ENCODE measurements around the gene RFTN1.
A peak's percentile ranks its signal among the peaks of the same experiment; 100 is the strongest.

Gene RFTN1

DNA sequence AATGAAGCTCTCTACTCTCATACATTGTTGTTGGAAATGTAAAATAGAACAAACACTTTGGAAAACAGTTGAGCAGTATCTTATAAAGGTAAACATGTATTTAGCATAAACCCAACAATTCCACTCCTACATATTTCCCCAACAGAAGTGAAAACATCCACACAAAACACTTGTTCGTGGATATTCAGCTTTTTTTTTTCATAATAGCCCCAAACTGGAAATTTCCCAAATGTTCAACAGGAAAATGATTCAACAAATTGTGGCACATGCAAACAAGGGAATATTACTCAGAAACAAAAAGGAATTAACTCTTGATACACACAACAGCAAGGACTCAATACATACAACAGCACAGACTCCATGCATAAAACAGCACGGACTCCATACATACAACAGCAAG, 28.5 kb downstream of the RFTN1 start:
- DNase-seq: peak; percentile 32

DNA sequence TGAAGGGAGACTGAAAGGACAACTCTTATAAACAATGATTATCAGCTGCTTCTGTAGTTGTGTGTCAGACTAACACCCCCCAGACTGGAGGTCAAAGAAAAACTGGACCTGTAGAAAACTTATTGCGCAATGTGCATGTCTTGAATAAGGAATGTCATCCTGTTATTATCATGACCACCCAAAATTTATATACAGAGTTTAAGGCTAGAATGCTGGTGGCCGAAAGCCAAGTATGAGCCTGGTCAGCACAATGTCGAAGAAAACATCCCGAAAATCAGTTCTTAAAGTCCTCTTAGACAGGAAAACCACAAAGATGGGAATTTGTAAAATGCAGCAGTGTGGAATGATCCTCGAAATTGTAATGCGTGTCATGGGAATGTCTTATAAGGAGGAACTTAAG, 29.3 kb downstream of the RFTN1 start:
- DNase-seq: no peak

DNA sequence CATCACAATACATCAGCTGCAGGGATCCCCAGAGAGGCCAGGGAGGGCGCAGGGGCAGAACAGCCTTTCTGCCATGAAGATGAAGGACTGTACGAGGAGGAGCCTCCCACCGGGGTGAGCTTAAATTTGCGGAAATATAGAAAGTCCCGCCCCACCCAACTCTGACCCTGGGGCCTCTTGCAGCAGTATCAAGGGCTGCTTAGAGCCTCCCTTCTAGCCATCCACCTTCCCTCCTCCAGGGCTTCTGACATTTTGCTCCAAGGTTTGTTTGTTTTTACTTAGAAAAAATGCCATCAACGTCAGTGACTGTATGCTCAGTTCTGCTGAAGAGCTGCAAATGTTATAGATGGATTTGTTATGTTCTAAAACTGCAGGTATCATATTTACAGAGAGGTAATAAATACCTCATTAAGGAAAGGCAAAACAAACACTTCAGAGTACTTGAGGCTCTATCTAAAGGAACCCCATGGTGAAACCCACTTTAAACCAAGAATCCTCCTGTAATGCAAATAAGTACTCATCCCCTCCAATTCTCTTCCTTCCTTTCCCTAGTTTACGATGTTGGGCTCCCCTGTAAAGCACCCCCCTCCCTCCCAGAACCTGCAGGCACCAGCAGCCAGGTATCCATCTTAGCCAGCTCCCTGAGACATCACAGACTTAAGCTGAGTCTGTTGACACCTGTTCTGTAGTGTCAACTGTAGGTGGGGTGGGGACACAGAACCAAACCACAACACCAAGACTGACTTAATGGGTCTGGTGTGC, 30.5 kb downstream of the RFTN1 start:
- peak; percentile 46 for DNase-seq

DNA sequence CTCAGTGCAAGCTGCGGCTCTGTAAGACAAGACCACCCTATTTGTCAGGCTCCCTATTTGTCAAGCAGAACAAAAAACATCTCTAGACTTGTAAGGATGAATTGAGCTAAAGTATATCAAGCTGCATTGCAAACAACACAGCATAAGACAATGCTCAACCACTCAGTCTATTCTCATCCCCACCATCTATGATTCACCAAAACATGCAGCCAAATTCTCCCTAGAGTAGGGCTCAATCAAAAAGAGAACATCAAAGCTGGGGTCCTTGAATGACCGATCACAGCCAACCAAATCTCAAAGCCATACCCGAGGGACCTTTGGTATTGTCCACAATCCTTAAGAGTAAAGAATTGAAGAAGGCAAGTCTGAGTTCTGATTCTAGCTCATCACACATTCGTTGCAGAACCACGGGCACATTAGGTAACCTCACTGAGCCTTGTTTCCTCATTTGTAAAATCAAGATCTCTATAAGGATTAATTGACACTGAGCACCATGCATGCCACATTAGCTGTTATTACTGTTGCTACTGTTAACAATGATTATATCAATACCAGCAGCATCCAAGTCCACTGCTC, 31.2 kb downstream of the RFTN1 start:
- DNase-seq: peak; percentile 46

GRCh38 chr3:16481546-16481897, 32.0 kb downstream of the RFTN1 start:
- DNase-seq: no peak

- peak; percentile 50 for DNase-seq
These were observed 32.5 kb downstream of the RFTN1 start for GRCh38 chr3:16480861-16481545.

- DNase-seq: peak; percentile 46
These were observed 35.0 kb downstream of the RFTN1 start for GRCh38 chr3:16478516-16478915.

- DNase-seq: no peak
These were observed 36.0 kb downstream of the RFTN1 start for GRCh38 chr3:16477521-16477920.

GRCh38 chr3:16477056-16477455, 36.4 kb downstream of the RFTN1 start:
- DNase-seq: no peak

GRCh38 chr3:16476636-16477035, 36.9 kb downstream of the RFTN1 start:
- DNase-seq: peak; percentile 70

DNA sequence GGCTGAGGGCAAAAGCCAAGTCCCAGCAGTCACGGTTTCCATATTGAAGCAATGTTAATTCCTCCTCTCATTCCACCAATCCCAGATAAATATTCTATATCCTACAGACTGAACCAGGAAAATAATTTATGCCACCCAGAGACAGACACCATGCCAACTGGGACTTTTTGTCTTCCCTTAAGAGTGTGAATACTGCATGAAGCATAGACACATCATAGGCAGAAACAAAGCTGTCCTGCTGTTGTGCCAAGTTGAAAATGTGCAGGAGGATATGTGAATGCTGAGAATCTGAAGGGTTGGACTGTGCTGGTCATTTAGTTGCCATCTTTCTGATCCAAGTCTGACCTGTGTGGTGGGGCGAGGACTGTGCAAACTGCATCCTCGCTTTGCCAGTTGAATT, 37.7 kb downstream of the RFTN1 start:
- DNase-seq: no peak

DNA sequence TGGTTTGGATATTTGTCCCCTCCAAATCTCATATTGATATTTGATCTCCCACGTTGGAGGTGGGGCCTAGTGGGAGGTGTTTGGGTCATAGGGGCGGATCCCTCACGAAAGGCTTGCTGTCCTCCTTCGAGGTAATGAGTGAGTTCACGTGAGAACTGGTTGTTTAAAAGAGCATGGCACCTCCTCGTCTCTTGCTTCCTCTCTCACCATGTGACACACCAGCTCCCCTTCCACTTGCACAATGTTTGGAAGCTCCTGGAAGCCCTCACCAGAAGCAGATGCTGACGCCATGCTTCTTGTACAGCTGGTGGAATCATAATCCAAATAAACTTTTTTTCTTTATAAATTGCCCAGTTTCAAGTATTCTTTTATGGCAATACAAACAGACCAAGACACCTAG, 38.6 kb downstream of the RFTN1 start:
- peak; percentile 13 for DNase-seq

DNA sequence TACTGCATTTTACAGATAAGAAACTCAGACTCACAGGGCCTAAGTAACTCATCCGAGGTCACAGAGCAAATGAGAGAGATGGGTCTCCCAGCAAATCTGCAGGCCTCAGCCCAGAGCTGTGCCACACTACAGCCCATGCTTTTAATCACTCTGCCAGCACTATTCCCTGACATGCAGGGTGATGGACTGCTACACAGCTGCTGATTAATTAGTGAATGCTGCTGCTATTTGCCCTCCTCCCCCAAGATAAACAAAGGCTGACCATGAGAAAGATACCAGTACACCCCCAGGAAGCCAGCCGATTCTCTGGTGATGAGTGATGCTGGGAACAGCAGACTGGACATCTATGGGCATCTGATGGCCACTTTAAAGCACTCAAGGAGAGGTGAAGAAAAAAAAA, 39.3 kb downstream of the RFTN1 start:
- DNase-seq: no peak

GRCh38 chr3:16472593-16472992, 40.9 kb downstream of the RFTN1 start:
- DNase-seq: no peak

DNA sequence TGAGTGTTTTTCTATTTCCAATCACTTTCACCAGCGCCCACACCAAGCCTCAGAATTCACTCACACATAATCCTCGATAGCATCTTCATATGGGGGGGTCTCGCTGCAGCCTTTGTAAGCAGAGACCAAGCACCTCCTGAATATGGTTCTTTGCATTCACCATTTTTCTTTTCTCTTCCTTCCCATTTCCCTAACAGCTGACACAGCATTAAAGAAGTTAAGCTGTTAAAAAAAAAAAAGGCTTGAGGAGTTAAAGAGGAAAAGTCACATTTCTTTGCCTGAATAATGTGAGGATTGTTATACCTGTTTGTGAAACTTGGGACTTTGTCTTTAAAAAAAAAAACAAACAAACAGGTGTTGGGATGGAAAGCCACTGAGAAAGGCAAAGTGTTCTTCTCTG, 41.6 kb downstream of the RFTN1 start:
- DNase-seq: no peak

GRCh38 chr3:16470590-16470989, 42.9 kb downstream of the RFTN1 start:
- DNase-seq: no peak

DNA sequence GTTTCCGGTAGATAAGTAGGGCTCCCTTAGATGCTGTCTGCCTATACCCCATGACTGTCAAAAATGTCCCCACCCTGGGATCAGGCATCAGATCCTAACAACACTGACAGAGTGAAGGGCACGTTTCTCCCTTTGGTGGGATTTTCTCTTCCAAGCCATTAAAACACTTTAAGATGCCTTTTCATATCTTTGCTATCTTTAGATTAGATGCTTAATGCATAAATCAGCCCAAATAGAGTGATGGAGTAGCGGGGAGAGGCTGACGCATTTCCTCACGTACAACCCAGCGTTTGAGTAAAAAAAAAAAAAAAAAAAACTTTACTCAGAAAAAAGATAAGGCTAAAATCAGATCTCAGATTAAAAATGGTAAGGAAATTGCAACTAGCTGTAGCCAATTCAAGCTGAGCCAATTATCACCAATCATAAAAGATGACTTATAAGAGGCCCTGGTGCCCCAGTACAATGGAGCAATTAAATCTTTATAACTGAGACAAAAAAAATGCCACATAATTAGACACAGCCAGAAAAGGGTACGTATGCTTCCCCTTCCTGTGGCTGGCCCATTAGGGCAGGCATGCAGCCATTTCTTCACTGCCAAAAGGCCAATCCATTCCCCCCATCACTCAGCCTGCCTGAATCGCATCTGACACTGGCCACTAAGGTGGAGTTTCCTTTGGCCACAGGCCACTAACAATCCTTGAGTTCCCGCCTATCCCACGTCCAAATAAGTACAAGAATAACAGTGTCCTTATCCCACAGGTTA, 45.0 kb downstream of the RFTN1 start:
- no peak for DNase-seq

DNA sequence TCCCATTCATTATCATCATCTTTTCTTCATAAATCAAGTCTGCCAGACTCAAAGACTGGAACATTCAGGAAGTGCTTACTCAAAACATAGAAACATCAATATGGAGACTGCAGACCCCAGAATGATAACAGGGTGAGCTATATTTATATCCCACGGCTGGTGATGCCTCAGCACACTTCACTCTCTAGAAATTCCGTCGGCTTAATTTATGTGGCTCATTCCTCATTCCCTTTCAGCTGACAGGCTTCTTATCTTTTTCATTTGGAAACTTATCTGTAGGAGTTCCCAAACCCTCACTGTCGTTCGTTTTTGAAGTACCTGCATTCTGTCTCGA, 45.5 kb downstream of the RFTN1 start:
- DNase-seq: no peak

- DNase-seq: peak; percentile 82
These were observed 46.1 kb downstream of the RFTN1 start for GRCh38 chr3:16467393-16467792.

DNA sequence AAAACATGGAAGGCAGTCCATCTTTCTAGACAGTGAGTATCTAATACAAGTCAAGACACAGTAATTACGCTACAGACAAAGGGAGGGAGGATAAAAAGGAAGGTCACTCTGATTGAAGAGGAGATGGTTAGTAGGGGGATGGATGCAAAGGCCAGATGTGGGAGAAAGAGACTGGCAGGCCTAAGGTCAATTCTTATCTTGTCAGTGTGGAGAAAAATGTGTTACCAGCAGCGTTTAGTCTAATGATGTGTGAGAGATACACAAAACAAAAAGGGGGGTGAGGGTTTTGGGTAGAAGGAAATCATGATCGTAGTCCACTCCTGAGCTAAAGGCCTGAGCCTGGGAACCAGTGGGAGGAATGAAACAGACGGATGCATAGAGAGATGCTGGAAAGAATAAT, 46.7 kb downstream of the RFTN1 start:
- DNase-seq: no peak

DNA sequence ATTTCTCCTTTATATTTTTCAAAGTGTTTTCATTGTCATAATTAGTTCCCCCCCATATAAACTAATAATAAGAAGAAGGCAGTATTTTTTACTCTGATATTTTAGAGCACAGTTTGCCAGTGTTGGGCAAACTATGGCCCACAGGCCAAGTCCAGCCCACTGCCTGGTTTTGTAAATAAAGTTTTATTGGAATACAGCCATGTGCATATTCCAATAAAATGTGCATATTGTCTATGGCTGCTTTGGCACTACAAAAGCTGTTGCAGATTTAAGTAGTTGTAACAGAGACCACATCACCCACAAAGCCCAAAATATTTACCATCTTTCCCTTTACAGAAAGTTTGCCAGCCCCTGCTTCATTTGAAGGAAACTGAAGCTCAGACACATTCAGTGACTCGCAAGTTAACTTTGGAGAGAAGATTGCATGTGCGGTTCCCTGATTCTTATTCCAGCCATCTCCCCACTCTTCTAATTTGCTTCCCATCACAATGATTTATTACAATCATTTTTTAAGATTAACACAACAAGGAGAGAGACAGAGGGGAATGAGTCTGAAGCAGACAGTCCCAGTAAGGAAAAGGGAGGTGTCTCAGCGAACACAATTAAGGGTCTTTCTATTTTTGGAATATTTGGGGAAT, 48.9 kb downstream of the RFTN1 start:
- DNase-seq: no peak

DNA sequence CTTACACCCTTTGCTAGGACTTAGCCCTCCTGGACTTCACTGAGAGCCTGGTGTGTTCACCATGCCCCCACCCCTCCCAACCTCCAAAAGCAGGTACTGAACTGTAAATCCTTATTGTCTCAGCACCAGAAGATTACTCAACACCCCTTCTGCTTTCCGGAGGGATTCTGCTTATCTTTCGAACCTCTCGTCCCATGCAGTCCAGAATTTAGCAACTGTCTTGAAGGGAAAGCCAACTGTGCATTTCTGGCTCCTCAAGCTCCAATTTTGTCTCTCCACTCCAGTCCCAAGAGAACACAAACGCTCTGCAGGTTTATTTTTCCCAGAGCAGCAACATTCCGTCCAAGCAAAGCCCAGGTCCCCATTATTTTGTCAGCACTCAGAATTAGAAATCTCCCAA, 49.6 kb downstream of the RFTN1 start:
- no peak for DNase-seq

DNA sequence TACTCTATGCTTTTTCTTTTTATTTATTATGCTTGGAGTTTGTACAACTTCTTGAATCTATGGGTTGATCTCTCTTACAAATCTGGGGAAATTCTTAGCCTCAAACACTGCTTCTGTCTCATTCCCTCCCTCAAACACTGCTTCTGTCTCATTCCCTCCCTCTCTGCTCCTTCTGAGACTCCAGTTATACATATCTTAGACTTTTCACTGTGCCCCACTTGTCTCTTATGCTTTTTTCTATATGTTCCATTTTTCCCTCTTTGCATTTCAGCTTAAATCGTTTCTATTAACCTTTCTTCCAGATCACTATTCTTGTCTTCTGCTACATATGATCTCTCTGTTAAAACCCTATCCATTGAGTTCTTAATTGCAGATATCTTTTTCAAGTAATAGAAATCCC, 50.4 kb downstream of the RFTN1 start:
- no peak for DNase-seq
